Stimulated activated CD8-positive, alpha-beta memory T cell treated with anti-CD3 and anti-CD28 coated beads, Interleukin-12 subunit alpha, Interleukin-12 subunit beta, amount 100 ng/mL, for 1 hour (primary cell): ENCODE data around the gene ST3GAL4.
"Not testable (repeated sequence)": the region's sequence is repeated elsewhere in the genome, so short reads cannot be mapped to it uniquely, and the experiment has no call there.

Source experiments
- DNase-seq: peaks from one replicate; pipeline ENCODE4 v3.0.0-alpha.2; 2020; ENCODE audit warnings: low read depth

The ST3GAL4 gene

GRCh38 chr11:126355324-126355925 is at the start of gene ST3GAL4:
ST3GAL4 (plus strand) TSS chr11:126355686; CDS start chr11:126406156, 50,470 bp downstream.
- peak; percentile 34 for DNase-seq

- no peak for DNase-seq
These were observed 49.8 kb upstream of the ST3GAL4 start for GRCh38 chr11:126305699-126306098.

- DNase-seq, result no peak
These were observed 47.8 kb upstream of the ST3GAL4 start for GRCh38 chr11:126307706-126308105.

GRCh38 chr11:126308271-126308671 is 47.2 kb upstream of the ST3GAL4 start:
- no peak for DNase-seq

GRCh38 chr11:126308771-126309170 is 46.7 kb upstream of the ST3GAL4 start:
- DNase-seq, result not testable (repeated sequence)

- DNase-seq, result peak; percentile 45
These were observed 45.1 kb upstream of the ST3GAL4 start for GRCh38 chr11:126310200-126310991.

- no peak for DNase-seq
These were observed 44.5 kb upstream of the ST3GAL4 start for GRCh38 chr11:126310992-126311310.

GRCh38 chr11:126311401-126312291 is 43.8 kb upstream of the ST3GAL4 start:
- no peak for DNase-seq

- DNase-seq, result no peak
These were observed 42.5 kb upstream of the ST3GAL4 start for GRCh38 chr11:126312961-126313360.

- DNase-seq, result no peak
These were observed 41.7 kb upstream of the ST3GAL4 start for GRCh38 chr11:126313826-126314225.

GRCh38 chr11:126317432-126317755 is 38.1 kb upstream of the ST3GAL4 start:
- DNase-seq, result no peak

GRCh38 chr11:126317756-126318573 is 37.5 kb upstream of the ST3GAL4 start:
- DNase-seq, result no peak

GRCh38 chr11:126318574-126319373 is 36.7 kb upstream of the ST3GAL4 start:
- DNase-seq, result no peak

- DNase-seq, result no peak
These were observed 36.1 kb upstream of the ST3GAL4 start for GRCh38 chr11:126319374-126319740.

GRCh38 chr11:126322996-126323395 is 32.5 kb upstream of the ST3GAL4 start:
- DNase-seq, result no peak

- DNase-seq, result no peak
These were observed 28.0 kb upstream of the ST3GAL4 start for GRCh38 chr11:126327281-126328000.

- DNase-seq, result no peak
These were observed 27.5 kb upstream of the ST3GAL4 start for GRCh38 chr11:126328001-126328390.

- no peak for DNase-seq
These were observed 27.0 kb upstream of the ST3GAL4 start for GRCh38 chr11:126328444-126328843.

GRCh38 chr11:126328938-126329643 is 26.4 kb upstream of the ST3GAL4 start:
- no peak for DNase-seq

- DNase-seq, result no peak
These were observed 25.8 kb upstream of the ST3GAL4 start for GRCh38 chr11:126329644-126330211.
